ENCODE results near the gene SLC25A21. TPM values are rescaled to one million over a fixed set of nuclear protein-coding genes. Genes with fewer than 3 reads are reported as not detected.

SLC25A21 gene
- total and polyA plus RNA-seq, 10 of the 15 experiments (the other 5 are each of a cell fraction or from before 2014, with no cell fraction given) = 0.06 to 0.72 (median 0.17) TPM; not detected in 3

DNA sequence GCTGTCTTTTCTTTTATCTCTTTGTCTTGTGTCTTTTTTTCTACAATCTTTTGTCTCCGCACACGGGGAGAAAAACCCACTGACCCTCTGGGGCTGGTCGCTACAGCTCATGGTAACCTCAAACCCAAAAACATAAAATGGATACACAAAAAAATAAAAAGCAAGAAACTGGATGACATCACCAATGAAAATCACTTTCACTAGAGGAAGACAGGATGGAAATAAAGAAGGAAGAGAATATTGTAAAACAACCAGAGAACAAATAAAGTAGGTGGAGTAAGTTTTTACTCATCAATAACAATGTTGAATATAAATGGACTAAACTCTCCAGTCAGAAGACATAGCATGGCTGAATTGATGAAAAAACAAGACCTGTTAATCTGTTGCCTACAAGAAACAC lies 42.9 kb upstream of the SLC25A21 start:
- ATAC-seq = no peak
- POLR2A ChIA-PET = no interaction called here
- RAD21 ChIA-PET (ENCODE audit: unreplicated experiment) = no interaction called here
- no peak for DNase-seq (ENCODE audit: low read depth, low spot score)
- CTCF ChIA-PET = interaction anchor here (0.6 kb wide), 1 partner anchor 857 kb away, joined by 3 read pairs; no protein-coding TSS in a partner anchor
- no peak for FAIRE-seq
- Histone ChIP-seq H3K36me3 (ENCODE audit: control insufficient read depth in 2 of 2, insufficient read depth in 2 of 2, low read length in 1 of 2) (no peaks in the 10 kb centered on the region), H3K27me3 (replicated peaks in 1 of 2; ENCODE audit: control insufficient read depth in 2 of 2, insufficient read depth in 2 of 2, low read length in 1 of 2) (no peaks in the 10 kb centered on the region), H2AFZ (ENCODE audit: control insufficient read depth, low read depth, low read length) (no peak overlapping the region), H3K4me3 (no peak overlapping the region), H3K4me1 (ENCODE audit: control insufficient read depth, insufficient read depth, low read length) (no peaks in the 10 kb centered on the region), H3K79me2 (ENCODE audit: control insufficient read depth, insufficient read depth, low read length) (no peaks in the 10 kb centered on the region), H4K20me1 (ENCODE audit: control insufficient read depth, insufficient read depth) (no peaks in the 10 kb centered on the region), H3K9ac (ENCODE audit: control insufficient read depth, insufficient read depth, low read length) (no peak overlapping the region), H3K27ac (ENCODE audit: control insufficient read depth, insufficient read depth) (no peak overlapping the region), H3K9me3 (replicated peaks; ENCODE audit: control insufficient read depth, insufficient read depth, low read length) (no peaks in the 10 kb centered on the region; the same call in 2 of the 3 replicates), H3K4me2 (ENCODE audit: control insufficient read depth, insufficient read depth) (no peak overlapping the region)
- in situ Hi-C loops (cut with MboI) = no loop called here
- intact Hi-C loops (cut with micrococcal nuclease; ENCODE audit: unreplicated experiment) = no loop called here
- BruUV-seq (replicated peaks) = no TSS peak
- TF ChIP-seq YY1 (IDR thresholded peaks at IDR 0.05; ENCODE audit: low read depth, low read length) (no peak), ZNF384 (IDR thresholded peaks at IDR 0.05; ENCODE audit: borderline replicate concordance, low read depth, low read length) (no peak), IRF4 (IDR thresholded peaks at IDR 0.05; ENCODE audit: low read depth, low read length) (no peak), SUZ12 (IDR thresholded peaks at IDR 0.05; ENCODE audit: unreplicated experiment) (no peak), NRF1 (conservative IDR thresholded peaks at IDR 0.05; ENCODE audit: low read depth, low read length) (no peak), WRNIP1 (IDR thresholded peaks at IDR 0.05; ENCODE audit: borderline replicate concordance, low read depth, low read length) (no peak)
- TF ChIP-seq, protein P1, sequence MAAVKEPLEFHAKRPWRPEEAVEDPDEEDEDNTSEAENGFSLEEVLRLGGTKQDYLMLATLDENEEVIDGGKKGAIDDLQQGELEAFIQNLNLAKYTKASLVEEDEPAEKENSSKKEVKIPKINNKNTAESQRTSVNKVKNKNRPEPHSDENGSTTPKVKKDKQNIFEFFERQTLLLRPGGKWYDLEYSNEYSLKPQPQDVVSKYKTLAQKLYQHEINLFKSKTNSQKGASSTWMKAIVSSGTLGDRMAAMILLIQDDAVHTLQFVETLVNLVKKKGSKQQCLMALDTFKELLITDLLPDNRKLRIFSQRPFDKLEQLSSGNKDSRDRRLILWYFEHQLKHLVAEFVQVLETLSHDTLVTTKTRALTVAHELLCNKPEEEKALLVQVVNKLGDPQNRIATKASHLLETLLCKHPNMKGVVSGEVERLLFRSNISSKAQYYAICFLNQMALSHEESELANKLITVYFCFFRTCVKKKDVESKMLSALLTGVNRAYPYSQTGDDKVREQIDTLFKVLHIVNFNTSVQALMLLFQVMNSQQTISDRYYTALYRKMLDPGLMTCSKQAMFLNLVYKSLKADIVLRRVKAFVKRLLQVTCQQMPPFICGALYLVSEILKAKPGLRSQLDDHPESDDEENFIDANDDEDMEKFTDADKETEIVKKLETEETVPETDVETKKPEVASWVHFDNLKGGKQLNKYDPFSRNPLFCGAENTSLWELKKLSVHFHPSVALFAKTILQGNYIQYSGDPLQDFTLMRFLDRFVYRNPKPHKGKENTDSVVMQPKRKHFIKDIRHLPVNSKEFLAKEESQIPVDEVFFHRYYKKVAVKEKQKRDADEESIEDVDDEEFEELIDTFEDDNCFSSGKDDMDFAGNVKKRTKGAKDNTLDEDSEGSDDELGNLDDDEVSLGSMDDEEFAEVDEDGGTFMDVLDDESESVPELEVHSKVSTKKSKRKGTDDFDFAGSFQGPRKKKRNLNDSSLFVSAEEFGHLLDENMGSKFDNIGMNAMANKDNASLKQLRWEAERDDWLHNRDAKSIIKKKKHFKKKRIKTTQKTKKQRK (IDR thresholded peaks at IDR 0.05; ENCODE audit: low read depth, low read length) = no peak
- 33% methylated on average over 3 of the region's 3 CpGs for WGBS (ENCODE audit: insufficient coverage, insufficient replicate concordance, low lambda C conversion rate, missing lambda C conversion rate)
- SMC1A ChIA-PET (ENCODE audit: uncharacterized antibody, unreplicated experiment) = no interaction called here

Data from GM12878 (cell line).